ENCODE measurements around the gene NR6A1. TPM values are rescaled to one million over a fixed set of nuclear protein-coding genes. Genes with fewer than 3 reads are reported as not detected.

NR6A1 gene
- total RNA-seq, 2 donors from 2014 or later = 4.8 to 4.9 TPM

- H3K4me1 ChIP-seq = no peaks in the 10 kb centered on the region
- no peaks in the 10 kb centered on the region for H3K36me3 ChIP-seq
- TF ChIP-seq CTCF (IDR thresholded peaks at IDR 0.05) = no peak
- no peak for DNase-seq
- H3K27me3 ChIP-seq = no peaks in the 10 kb centered on the region
- no peak overlapping the region for H3K4me3 ChIP-seq
- intact Hi-C loops (cut with DNase I) = no loop called here
- no peaks in the 10 kb centered on the region for H3K9me3 ChIP-seq
- H3K27ac ChIP-seq = no peak overlapping the region
- no peak overlapping the region for H3K9ac ChIP-seq (ENCODE audit: low read depth in 2 of 2, low read length in 2 of 2)
Measured at GRCh38 chr9:124709292-124709690, 61.8 kb downstream of the NR6A1 start.

- intact Hi-C loops (cut with DNase I) = no loop called here
- Histone ChIP-seq H3K4me3 (no peak overlapping the region), H3K36me3 (no peaks in the 10 kb centered on the region), H3K27ac (peak overlapping the region; percentile 61), H3K9ac (ENCODE audit: low read depth in 2 of 2, low read length in 2 of 2) (no peak overlapping the region), H3K4me1 (no peaks in the 10 kb centered on the region), H3K27me3 (no peaks in the 10 kb centered on the region), H3K9me3 (no peaks in the 10 kb centered on the region)
- no peak for TF ChIP-seq CTCF (IDR thresholded peaks at IDR 0.05)
- DNase-seq = peak; percentile 44
Measured at GRCh38 chr9:124708633-124709291, 62.3 kb downstream of the NR6A1 start.

- TF ChIP-seq CTCF (IDR thresholded peaks at IDR 0.05) = no peak
- intact Hi-C loops (cut with DNase I) = no loop called here
- Histone ChIP-seq H3K27me3 (no peaks in the 10 kb centered on the region), H3K36me3 (no peaks in the 10 kb centered on the region), H3K27ac (peak overlapping the region; percentile 61), H3K9me3 (no peaks in the 10 kb centered on the region), H3K4me1 (no peaks in the 10 kb centered on the region), H3K9ac (ENCODE audit: low read depth in 2 of 2, low read length in 2 of 2) (peak overlapping the region; percentile 30 to 66), H3K4me3 (no peak overlapping the region)
- peak; percentile 69 for DNase-seq
Measured at GRCh38 chr9:124708074-124708473, 63.0 kb downstream of the NR6A1 start.

- no peak for TF ChIP-seq CTCF (IDR thresholded peaks at IDR 0.05)
- peak overlapping the region; percentile 30 to 66 for H3K9ac ChIP-seq (ENCODE audit: low read depth in 2 of 2, low read length in 2 of 2)
- no peaks in the 10 kb centered on the region for H3K4me1 ChIP-seq
- no peak for DNase-seq
- no peaks in the 10 kb centered on the region for H3K27me3 ChIP-seq
- H3K4me3 ChIP-seq = no peak overlapping the region
- no peaks in the 10 kb centered on the region for H3K9me3 ChIP-seq
- no peaks in the 10 kb centered on the region for H3K36me3 ChIP-seq
- H3K27ac ChIP-seq = peak overlapping the region; percentile 61
- intact Hi-C loops (cut with DNase I) = no loop called here
Measured at GRCh38 chr9:124707666-124708065, 63.4 kb downstream of the NR6A1 start.

GRCh38 chr9:124706685-124707084, 64.4 kb downstream of the NR6A1 start:
- no peak for DNase-seq
- Histone ChIP-seq H3K27ac (no peak overlapping the region), H3K4me1 (no peaks in the 10 kb centered on the region), H3K9me3 (no peaks in the 10 kb centered on the region), H3K27me3 (no peaks in the 10 kb centered on the region), H3K4me3 (no peak overlapping the region), H3K36me3 (no peaks in the 10 kb centered on the region), H3K9ac (ENCODE audit: low read depth in 2 of 2, low read length in 2 of 2) (no peak overlapping the region)
- intact Hi-C loops (cut with DNase I) = no loop called here
- no peak for TF ChIP-seq CTCF (IDR thresholded peaks at IDR 0.05)

Data from colonic mucosa (tissue), 4 donors.